Measurements from ENCODE around the gene GABBR2. TPM values are rescaled to one million over a fixed set of nuclear protein-coding genes. Genes with fewer than 3 reads are reported as not detected.
A peak's percentile ranks its signal among the peaks of the same experiment; 100 is the strongest.

Gene GABBR2
- total and polyA plus RNA-seq, 2 of the 8 experiments (the other 6 are each of a cell fraction or from before 2014, with no cell fraction given): 0.50 to 1.2 TPM

DNA sequence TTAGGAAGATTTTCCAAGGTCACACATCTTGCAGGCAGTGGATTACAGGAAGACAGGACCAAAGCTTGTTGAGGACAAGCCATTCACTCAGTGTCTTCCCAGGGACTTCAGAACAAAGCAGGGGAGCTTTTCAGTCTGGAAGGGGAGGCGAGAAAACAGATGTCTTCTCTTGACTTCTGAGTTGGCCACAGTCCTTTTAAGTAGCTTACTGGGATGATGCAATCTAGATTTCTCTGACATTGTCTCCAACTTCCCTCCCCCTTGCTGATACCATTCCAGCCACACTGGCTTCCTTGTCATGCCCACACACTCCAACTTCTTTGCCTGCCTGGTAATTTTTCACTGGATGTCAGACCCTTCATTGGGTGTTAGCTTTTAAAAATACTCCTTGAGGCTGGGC, 279.1 kb downstream of the GABBR2 start:
- no peak overlapping the region for H2BK5ac ChIP-seq (ENCODE audit: low read depth, low read length)
- no peak overlapping the region for H4K91ac ChIP-seq (replicated peaks; ENCODE audit: insufficient read length, low read length)
- H2AFZ ChIP-seq (ENCODE audit: low read length): peak overlapping the region; percentile 59; the same call in 1 of the 2 replicates
- H3K27me3 ChIP-seq (replicated peaks in 1 of 4; ENCODE audit: control insufficient read depth in 3 of 4, extremely low read depth in 1 of 4, insufficient read depth in 3 of 4, low read length in 3 of 4): no peaks in the 10 kb centered on the region
- H2BK120ac ChIP-seq (replicated peaks; ENCODE audit: low read depth, low read length): no peak overlapping the region
- ChIA-PET POLR2A (ENCODE audit: partially characterized antibody) (no interaction called here), CTCF (ENCODE audit: partially characterized antibody) (interaction anchor here (1.4 to 2.4 kb wide), 3 partner anchors 11 to 107 kb away, joined by 4 to 13 read pairs (median 6); no protein-coding TSS in a partner anchor)
- no peak overlapping the region for H3K9ac ChIP-seq (replicated peaks in 1 of 4; ENCODE audit: extremely low read depth in 1 of 4, low read depth in 3 of 4, low read length in 3 of 4)
- H2BK20ac ChIP-seq (ENCODE audit: low read length): no peak overlapping the region
- DNase-seq (ENCODE audit: low read depth in 1 of 2, low spot score in 2 of 2) (no peak), FAIRE-seq (no peak)
- H3K4me2 ChIP-seq (ENCODE audit: insufficient read depth in 1 of 2, low read depth in 2 of 2, low read length in 2 of 2): no peak overlapping the region
- H2AK5ac ChIP-seq (ENCODE audit: low read depth, low read length): no peak overlapping the region
- H3K56ac ChIP-seq (replicated peaks; ENCODE audit: insufficient read length, low read depth, low read length): no peak overlapping the region
- H3K4me3 ChIP-seq (ENCODE audit: extremely low read depth in 1 of 4, insufficient read depth in 2 of 4, low read depth in 3 of 4, low read length in 4 of 4): no peak overlapping the region
- no peaks in the 10 kb centered on the region for H3K79me2 ChIP-seq (ENCODE audit: control insufficient read depth in 1 of 2, insufficient read depth in 2 of 2, low read length in 2 of 2)
- WGBS, 2 experiments (ENCODE audit: extremely low coverage in 1 of 2, insufficient coverage in 1 of 2, insufficient read length in 1 of 2, insufficient replicate concordance in 2 of 2, low coverage in 1 of 2, low lambda C conversion rate in 2 of 2, missing lambda C conversion rate in 1 of 2): 87% methylated on average over 1 of the region's 1 CpG; no CpG with 5 or more reads in 1 of the 2 experiments
- H3K36me3 ChIP-seq (ENCODE audit: control insufficient read depth in 2 of 4, insufficient read depth in 4 of 4, low read length in 3 of 4): no peaks in the 10 kb centered on the region
- H3K23ac ChIP-seq (ENCODE audit: insufficient read length): no peak overlapping the region
- H3K23me2 ChIP-seq (ENCODE audit: low read depth, low read length): no peaks in the 10 kb centered on the region
- H3K4ac ChIP-seq (replicated peaks; ENCODE audit: insufficient read length, low read depth, low read length): no peak overlapping the region
- no peak overlapping the region for H3K27ac ChIP-seq (ENCODE audit: low read depth, low read length)
- no peak overlapping the region for H3K18ac ChIP-seq (ENCODE audit: extremely low read depth, low read length)
- no peaks in the 10 kb centered on the region for H3K79me1 ChIP-seq (ENCODE audit: low read depth, low read length)
- H4K5ac ChIP-seq (ENCODE audit: insufficient read length, low read depth, low read length): no peak overlapping the region
- TF ChIP-seq POLR2A (IDR thresholded peaks at IDR 0.05; ENCODE audit: control extremely low read depth in 1 of 2, low read depth in 2 of 2, low read length in 2 of 2) (no peak), CEBPB (IDR thresholded peaks at IDR 0.05; ENCODE audit: low read depth, low read length) (peak; percentile 24; the same call in 1 of the 2 replicates)
- H3K14ac ChIP-seq (ENCODE audit: insufficient read length): no peak overlapping the region
- H2BK12ac ChIP-seq (ENCODE audit: low read depth, low read length): no peak overlapping the region
- no peaks in the 10 kb centered on the region for H4K20me1 ChIP-seq (replicated peaks in 1 of 2; ENCODE audit: control insufficient read depth in 1 of 2, insufficient read depth in 2 of 2, low read length in 2 of 2)
- H4K8ac ChIP-seq (ENCODE audit: extremely low read depth, insufficient read depth, low read length): no peak overlapping the region
- no peaks in the 10 kb centered on the region for H3K9me3 ChIP-seq (ENCODE audit: insufficient read depth in 2 of 2, low read depth in 1 of 2, low read length in 1 of 2)
- H2BK15ac ChIP-seq (ENCODE audit: low read length): no peak overlapping the region
- no peaks in the 10 kb centered on the region for H3K4me1 ChIP-seq (replicated peaks in 1 of 4; ENCODE audit: control insufficient read depth in 3 of 4, insufficient read depth in 4 of 4, low read length in 3 of 4)

All from H1 (cell line).